NCI-H526 (cell line): ENCODE data around the gene ZNF638.

ENCODE experiments used
- DNase-seq, 2 experiments: peaks; one replicate each; lab custom pipeline; 2025; lab: John Stamatoyannopoulos, UW

The ZNF638 gene

GRCh38 chr2:71473346-71474031, 141.9 kb downstream of the ZNF638 start:
- DNase-seq = no peak

GRCh38 chr2:71474116-71474743, 142.6 kb downstream of the ZNF638 start:
- DNase-seq = no peak

- no peak for DNase-seq
Observed at GRCh38 chr2:71474744-71475397, 143.3 kb downstream of the ZNF638 start.

- DNase-seq = no peak
Observed at GRCh38 chr2:71476495-71476894, 144.9 kb downstream of the ZNF638 start.

GRCh38 chr2:71477231-71477691, 145.7 kb downstream of the ZNF638 start:
- DNase-seq = no peak

GRCh38 chr2:71478806-71479205, 147.2 kb downstream of the ZNF638 start:
- DNase-seq = no peak

GRCh38 chr2:71479261-71479660, 147.7 kb downstream of the ZNF638 start:
- no peak for DNase-seq

- DNase-seq = no peak
Observed at GRCh38 chr2:71481111-71481510, 149.5 kb downstream of the ZNF638 start.

- peak in 1 of 2 experiments; percentile 11 for DNase-seq
Observed at GRCh38 chr2:71482055-71482454, 150.5 kb downstream of the ZNF638 start.

GRCh38 chr2:71483246-71483645, 151.7 kb downstream of the ZNF638 start:
- no peak for DNase-seq

- DNase-seq = no peak
Observed at GRCh38 chr2:71484354-71484753, 152.8 kb downstream of the ZNF638 start.
